Mucosa of descending colon (tissue), 3 donors: ENCODE results near the gene FANK1. TPM values are rescaled to one million over a fixed set of nuclear protein-coding genes. Genes with fewer than 3 reads are reported as not detected.
A peak's percentile ranks its signal among the peaks of the same experiment; 100 is the strongest.
"Not testable (repeated sequence)": the region's sequence is repeated elsewhere in the genome, so short reads cannot be mapped to it uniquely, and the experiment has no call there.

Source experiments
- ATAC-seq: fragments of 200-7000 bp; cut with Tn5 transposase; one replicate; pipeline ENCODE4 v1.9.1; 2020; ENCODE audit warnings: mild to moderate bottlenecking, moderate library complexity
- DNase-seq, 3 donors: peaks; one replicate each; pipeline ENCODE4 v3.0.0-alpha.2; 2020
- H3K36me3 ChIP-seq: fragments of 200-600 bp; one replicate; pipeline ENCODE4 v1.8.0; 2021; ENCODE audit warnings: low read depth, mild to moderate bottlenecking
- H3K4me1 ChIP-seq: fragments of 200-600 bp; one replicate; pipeline ENCODE4 v1.8.0; 2021; ENCODE audit warnings: low read depth, mild to moderate bottlenecking
- H3K4me3 ChIP-seq: fragments of 200-600 bp; one replicate; pipeline ENCODE4 v1.8.0; 2021; ENCODE audit warnings: mild to moderate bottlenecking
- H3K9me3 ChIP-seq: fragments of 200-600 bp; one replicate; pipeline ENCODE4 v1.8.0; 2021; ENCODE audit warnings: mild to moderate bottlenecking
- intact Hi-C, 2 donors: fragments of 100-400 bp; cut with DNase I in 1 of 2; cut with micrococcal nuclease in 1 of 2; formaldehyde crosslinking; loops; one replicate each; pipeline versions ENCODE4 v1.11.0 to v1.11.1; 2022; cut with DNase I, micrococcal nuclease
- total RNA-seq, 3 donors: library from RNA; stranded (reverse); fragmentation: NEBNext Ultra II Directional in 2 of 3; extraction: Animal tissue kit (Norgen Biotek cat#: 25700) in 2 of 3; gene quantifications; one replicate each; pipeline versions ENCODE4 v1.2.1 to v1.2.4, GENCODE V29; 2021 to 2023
- TF ChIP-seq, protein P1 (sequence below): fragments of 200-600 bp; IDR thresholded peaks from one replicate; pipeline ENCODE4 v1.8.0; 2022; ENCODE audit warnings: antibody characterized with exemption, mild to moderate bottlenecking
- donor health status: DM: no; HTN: no; CAD: no; lungs with moderate emphysema.
- donor health status: DM: no; HTN: no; CAD: no.
- donor health status: DM: no; HTN: yes; CAD: no.

FANK1 gene
- total RNA-seq, 3 donors from 2014 or later: 4.2 to 10.3 (median 7.4) TPM

DNA sequence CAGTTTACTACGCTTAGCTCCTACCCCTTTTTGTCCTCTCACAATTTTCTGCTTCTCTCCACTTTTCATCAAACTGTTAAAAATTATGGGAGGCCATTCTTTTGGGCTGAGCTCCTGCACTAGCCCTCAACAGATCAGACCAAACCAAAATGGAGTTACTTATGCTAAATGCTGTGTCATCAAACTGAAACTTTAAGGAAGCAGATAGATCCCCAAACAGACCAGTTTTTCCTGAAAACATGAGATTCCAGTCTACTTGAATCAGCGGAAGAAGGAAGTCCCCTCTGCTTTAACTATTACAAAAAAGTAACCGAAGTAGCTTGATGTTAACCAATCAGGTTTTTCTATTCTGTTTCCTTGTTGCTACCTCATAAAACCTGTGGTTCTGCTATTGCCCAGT is 20.6 kb downstream of the FANK1 start:
- intact Hi-C loops: no loop called here
- DNase-seq: no peak
- Histone ChIP-seq H3K4me3 (no peak overlapping the region), H3K4me1 (no peaks in the 10 kb centered on the region), H3K9me3 (peaks cover 2% of the 10 kb centered on the region), H3K36me3 (no peaks in the 10 kb centered on the region)
- TF ChIP-seq, protein P1, sequence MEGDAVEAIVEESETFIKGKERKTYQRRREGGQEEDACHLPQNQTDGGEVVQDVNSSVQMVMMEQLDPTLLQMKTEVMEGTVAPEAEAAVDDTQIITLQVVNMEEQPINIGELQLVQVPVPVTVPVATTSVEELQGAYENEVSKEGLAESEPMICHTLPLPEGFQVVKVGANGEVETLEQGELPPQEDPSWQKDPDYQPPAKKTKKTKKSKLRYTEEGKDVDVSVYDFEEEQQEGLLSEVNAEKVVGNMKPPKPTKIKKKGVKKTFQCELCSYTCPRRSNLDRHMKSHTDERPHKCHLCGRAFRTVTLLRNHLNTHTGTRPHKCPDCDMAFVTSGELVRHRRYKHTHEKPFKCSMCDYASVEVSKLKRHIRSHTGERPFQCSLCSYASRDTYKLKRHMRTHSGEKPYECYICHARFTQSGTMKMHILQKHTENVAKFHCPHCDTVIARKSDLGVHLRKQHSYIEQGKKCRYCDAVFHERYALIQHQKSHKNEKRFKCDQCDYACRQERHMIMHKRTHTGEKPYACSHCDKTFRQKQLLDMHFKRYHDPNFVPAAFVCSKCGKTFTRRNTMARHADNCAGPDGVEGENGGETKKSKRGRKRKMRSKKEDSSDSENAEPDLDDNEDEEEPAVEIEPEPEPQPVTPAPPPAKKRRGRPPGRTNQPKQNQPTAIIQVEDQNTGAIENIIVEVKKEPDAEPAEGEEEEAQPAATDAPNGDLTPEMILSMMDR: no peak
- peak; percentile 45 for ATAC-seq

DNA sequence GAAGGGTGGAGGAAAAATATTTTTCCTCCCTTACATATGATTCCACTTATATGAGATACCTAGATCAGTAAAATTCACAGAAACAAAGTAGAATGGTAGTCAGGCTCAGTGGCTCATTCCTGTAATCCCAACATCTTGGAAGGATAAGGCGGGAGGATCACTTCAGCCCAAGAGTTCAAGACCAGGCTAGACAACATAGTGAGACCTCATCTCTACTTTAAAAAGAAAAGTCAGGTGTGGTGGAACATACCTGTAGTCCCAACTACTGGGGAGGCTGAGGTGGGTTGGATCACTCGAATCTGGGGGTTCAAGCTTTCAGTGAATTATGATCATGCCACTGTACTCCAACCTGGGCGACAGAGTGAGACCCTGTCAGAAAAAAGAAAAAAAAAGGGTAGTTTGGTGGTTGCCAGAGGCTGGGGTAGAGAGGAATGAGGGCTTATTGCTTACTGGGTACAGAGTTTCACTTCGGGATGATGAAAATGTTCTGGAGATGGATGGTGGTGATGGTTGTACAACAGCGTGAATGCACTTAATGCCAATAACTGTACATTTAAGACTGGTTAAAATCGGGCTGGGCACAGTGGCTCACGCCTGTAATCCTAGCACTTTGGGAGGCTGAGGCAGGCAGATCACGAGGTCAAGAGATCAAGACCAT is 21.5 kb downstream of the FANK1 start:
- H3K4me3 ChIP-seq, DNase-seq, H3K4me1 ChIP-seq, H3K36me3 ChIP-seq, ATAC-seq, H3K9me3 ChIP-seq, intact Hi-C loops: not testable (repeated sequence)

DNA sequence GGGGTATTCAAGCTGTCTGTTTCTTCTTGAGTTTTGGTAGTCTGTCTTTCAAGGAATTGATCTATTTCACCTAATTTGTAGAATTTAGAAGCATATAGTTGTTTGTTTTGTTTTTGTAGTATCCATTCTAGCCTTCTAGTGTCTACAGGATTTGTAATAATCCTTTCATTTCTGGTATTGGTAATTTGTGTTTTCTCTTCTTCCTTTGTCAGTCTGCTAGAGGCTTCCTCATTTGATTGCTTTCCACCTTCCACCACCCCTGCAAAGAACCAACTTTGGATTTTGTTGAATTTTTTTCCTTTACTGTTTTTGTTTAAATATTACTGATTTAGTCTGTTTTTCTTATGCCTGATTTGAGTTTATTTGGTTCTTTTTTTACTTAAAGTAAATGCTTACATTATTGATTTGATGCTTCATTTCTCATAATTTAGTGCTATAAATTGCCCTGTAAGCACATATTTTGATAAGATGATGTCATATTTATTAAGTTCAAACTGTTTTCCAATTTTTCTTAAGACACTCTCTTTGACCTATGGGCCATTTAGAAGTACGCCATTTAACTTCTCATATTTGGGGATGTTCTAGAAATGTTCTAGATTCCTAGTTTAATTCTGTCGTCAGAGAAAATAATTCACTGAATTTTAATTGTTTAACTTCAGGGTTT is 25.4 kb downstream of the FANK1 start:
- ATAC-seq, H3K36me3 ChIP-seq, intact Hi-C loops, H3K4me3 ChIP-seq, H3K4me1 ChIP-seq, DNase-seq, H3K9me3 ChIP-seq: not testable (repeated sequence)

DNA sequence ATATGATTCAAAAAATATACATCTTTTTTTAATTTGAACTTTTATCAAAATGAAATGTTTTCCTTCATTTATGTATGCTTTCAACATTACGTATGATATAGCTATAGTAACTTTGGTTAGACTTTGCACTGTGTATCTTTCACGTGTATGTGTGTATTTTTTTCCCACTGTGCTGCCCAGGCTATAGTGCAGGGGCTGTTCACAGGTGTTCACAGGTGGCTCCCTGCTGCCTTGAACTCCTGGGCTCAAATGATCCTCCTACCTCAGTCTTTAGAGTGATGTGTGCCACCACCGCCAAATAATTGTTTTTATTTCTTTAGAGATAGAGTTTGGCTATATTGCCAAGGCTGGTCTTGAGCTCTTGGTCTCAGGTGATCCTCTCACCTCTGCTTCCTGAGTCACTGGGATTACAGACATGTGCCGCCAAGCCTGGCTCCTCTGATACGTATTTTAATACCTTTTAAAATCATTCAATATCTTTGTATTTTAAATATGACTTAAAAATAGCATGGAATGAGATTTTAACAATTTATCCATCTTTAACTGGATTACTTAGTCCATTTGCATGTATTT is 29.0 kb downstream of the FANK1 start:
- peaks cover 7% of the 10 kb centered on the region for H3K4me1 ChIP-seq
- ATAC-seq (peak; percentile 47), DNase-seq (no peak)
- intact Hi-C loops: no loop called here
- TF ChIP-seq, protein P1: no peak
- peaks cover 2% of the 10 kb centered on the region for H3K9me3 ChIP-seq
- no peak overlapping the region for H3K4me3 ChIP-seq
- H3K36me3 ChIP-seq: no peaks in the 10 kb centered on the region

DNA sequence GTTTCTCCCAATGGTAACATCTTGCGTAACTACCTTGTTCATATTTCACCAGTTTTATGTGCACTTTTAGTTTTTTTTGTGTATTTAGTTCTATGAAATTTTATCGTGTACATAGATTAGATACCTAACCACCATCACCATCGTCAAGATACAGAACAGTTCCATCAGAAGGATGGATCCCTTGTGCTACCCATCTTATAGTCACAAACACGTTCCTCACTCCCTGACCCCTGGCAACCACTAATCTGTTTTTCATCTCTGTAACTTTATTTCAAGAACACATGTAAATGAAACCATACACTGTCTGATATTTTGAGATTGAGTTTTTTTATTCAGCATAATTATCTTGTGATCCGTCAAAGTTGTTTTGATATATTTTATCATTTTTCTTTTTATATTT is 29.9 kb downstream of the FANK1 start:
- TF ChIP-seq, protein P1: no peak
- Histone ChIP-seq H3K9me3 (peaks cover 2% of the 10 kb centered on the region), H3K4me3 (no peak overlapping the region), H3K4me1 (peaks cover 7% of the 10 kb centered on the region), H3K36me3 (no peaks in the 10 kb centered on the region)
- DNase-seq (no peak), ATAC-seq (no peak)
- intact Hi-C loops: no loop called here

DNA sequence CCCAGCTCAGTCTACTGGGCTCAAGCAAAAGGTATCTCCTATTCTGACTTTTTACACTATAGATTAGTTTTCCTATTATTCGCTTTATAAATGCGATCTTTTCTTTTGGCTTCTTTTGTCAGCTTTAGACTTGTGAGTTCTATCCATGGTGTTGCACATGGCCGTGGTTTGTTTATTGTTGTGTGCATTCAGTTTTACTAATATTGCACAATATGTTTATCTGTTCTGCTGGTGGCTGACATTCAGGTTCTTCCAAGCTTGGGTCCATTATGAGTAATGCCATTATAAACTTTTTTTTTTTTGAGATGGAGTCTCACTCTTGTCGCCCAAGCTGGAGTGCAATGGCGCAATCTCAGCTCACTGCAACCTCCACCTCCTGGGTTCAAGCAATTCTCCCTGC is 30.9 kb downstream of the FANK1 start:
- H3K4me1 ChIP-seq, H3K9me3 ChIP-seq, intact Hi-C loops, H3K4me3 ChIP-seq, DNase-seq, H3K36me3 ChIP-seq, ATAC-seq: not testable (repeated sequence)

DNA sequence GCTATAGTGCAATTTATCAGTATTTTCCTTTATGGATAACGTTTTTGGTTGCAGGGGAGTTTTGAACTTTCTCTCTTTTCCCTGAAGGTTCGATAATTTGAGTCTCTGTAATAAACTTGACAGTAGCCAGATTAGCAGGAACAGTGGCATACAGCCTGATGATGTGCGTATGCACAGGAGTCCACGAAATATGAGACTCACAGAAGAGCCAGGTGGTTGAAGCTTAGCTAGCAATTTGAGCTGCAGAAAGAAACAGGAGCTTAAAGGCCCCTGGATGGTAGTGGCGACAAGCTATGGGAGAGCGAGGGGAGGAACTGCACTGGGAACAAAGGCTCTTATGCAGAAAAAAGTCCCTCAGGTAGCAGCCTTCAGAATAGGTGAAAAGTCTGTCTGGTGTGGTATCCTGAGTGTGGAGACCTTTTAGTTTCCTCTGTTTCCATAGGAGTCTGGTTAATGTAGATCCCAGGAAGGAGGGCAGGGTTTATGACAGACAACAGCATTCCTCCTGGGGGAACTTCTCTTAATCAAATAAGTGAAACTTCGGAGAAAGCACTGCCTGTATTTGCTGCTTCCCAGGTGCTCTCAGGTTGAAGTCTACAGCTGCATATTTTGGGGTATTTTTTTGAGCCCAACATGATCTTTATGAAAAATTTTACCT is 32.7 kb downstream of the FANK1 start:
- intact Hi-C loops: no loop called here

More for the DNA sequence above, 32.7 kb downstream of the FANK1 start:
- Histone ChIP-seq H3K4me3 (no peak overlapping the region), H3K9me3 (no peaks in the 10 kb centered on the region), H3K4me1 (peaks cover 7% of the 10 kb centered on the region), H3K36me3 (no peaks in the 10 kb centered on the region)
- ATAC-seq (peak; percentile 61), DNase-seq (no peak)
- TF ChIP-seq, protein P1: no peak
